GM13977 (cell line): ENCODE data around the gene TMC7.

Experiments
- DNase-seq: peaks from one replicate; pipeline ENCODE4 v3.0.0; 2012; ENCODE audit warnings: low spot score
- in situ Hi-C: fragments of 300-500 bp; cut with MboI; formaldehyde crosslinking; loops from one replicate; pipeline ENCODE4 v1.12.0; 2022; ENCODE audit warnings: low sequenced_read_pairs, low pct_unique_long_range_greater_than_20kb, mixed read lengths, inconsistent platforms; ENCODE audit not compliant: unreplicated experiment
- TF ChIP-seq, protein P1 (sequence below): IDR thresholded peaks from 2 replicates; pipeline ENCODE4 v1.5.1; 2012; ENCODE audit warnings: mild to moderate bottlenecking, control low read depth; ENCODE audit not compliant: insufficient read depth; ENCODE audit errors: extremely low read depth, missing control alignments

TMC7 gene

GRCh38 chr16:19088341-19088916 is 104.7 kb downstream of the TMC7 start:
- no peak for DNase-seq
- TF ChIP-seq, protein P1, sequence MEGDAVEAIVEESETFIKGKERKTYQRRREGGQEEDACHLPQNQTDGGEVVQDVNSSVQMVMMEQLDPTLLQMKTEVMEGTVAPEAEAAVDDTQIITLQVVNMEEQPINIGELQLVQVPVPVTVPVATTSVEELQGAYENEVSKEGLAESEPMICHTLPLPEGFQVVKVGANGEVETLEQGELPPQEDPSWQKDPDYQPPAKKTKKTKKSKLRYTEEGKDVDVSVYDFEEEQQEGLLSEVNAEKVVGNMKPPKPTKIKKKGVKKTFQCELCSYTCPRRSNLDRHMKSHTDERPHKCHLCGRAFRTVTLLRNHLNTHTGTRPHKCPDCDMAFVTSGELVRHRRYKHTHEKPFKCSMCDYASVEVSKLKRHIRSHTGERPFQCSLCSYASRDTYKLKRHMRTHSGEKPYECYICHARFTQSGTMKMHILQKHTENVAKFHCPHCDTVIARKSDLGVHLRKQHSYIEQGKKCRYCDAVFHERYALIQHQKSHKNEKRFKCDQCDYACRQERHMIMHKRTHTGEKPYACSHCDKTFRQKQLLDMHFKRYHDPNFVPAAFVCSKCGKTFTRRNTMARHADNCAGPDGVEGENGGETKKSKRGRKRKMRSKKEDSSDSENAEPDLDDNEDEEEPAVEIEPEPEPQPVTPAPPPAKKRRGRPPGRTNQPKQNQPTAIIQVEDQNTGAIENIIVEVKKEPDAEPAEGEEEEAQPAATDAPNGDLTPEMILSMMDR = no peak
- in situ Hi-C loops = loop anchor here (5.0 to 10.0 kb wide), 2 partner anchors 76 to 284 kb away; partner anchors contain the start of gene SYT17

GRCh38 chr16:19089410-19089955 is 105.7 kb downstream of the TMC7 start:
- no peak for DNase-seq
- TF ChIP-seq, protein P1 = no peak
- in situ Hi-C loops = loop anchor here (5.0 to 10.0 kb wide), 2 partner anchors 75 to 283 kb away; partner anchors contain the start of gene SYT17

- DNase-seq = no peak
- TF ChIP-seq, protein P1 = no peak
- in situ Hi-C loops = no loop called here
Measured at GRCh38 chr16:19090916-19091315, 107.2 kb downstream of the TMC7 start.

GRCh38 chr16:19092653-19093410 is 109.1 kb downstream of the TMC7 start:
- TF ChIP-seq, protein P1 = no peak
- in situ Hi-C loops = no loop called here
- DNase-seq = no peak

- no peak for DNase-seq
- in situ Hi-C loops = no loop called here
- TF ChIP-seq, protein P1 = no peak
Measured at GRCh38 chr16:19093631-19094541, 110.2 kb downstream of the TMC7 start.

DNA sequence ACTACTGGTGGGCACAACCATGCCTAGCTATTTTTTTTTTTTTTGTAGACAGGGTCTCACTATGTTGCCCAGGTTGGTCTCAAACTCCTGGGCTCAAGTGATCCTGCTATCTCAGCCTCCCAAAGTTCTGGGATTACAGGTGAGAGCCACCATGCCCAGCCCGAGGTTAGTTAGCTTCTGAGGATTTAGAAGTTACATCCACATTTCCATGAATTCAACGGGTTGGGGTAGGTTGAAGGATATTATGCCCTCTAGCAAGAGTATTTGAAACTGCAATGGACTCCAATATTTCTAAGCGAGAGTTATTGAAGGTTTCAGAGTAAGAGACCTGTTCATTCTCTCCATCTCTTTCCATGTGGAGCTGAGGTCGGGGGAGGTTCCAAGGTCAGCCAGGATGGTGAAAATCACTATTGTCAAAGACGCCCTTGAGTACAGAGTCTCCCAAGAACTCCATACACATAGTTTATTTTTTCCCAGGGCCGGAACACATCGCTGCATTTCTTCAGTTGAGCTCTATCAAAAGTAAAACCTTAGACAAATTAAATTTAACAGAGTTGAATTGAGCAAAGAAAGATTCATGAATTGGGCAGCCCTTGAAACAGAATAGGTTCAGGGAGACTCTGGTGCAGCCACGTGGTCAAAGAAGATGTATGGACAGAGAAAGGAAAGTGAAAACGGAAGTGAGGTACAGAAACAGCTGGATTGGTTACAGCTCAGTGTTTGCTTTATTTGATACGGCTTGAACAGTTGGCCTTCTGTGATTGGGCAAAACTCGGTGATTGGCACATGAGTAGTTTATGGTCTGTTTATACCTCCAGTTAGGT is 111.0 kb downstream of the TMC7 start:
- in situ Hi-C loops = no loop called here
- no peak for DNase-seq
- TF ChIP-seq, protein P1 = no peak
